ENCODE measurements around the gene PRDX1. TPM values are rescaled to one million over a fixed set of nuclear protein-coding genes. Genes with fewer than 3 reads are reported as not detected.
"Not testable (repeated sequence)": the region's sequence is repeated elsewhere in the genome, so short reads cannot be mapped to it uniquely, and the experiment has no call there.

Gene PRDX1
- total and polyA plus RNA-seq, 2 of the 4 experiments (the other 2 are of a cell fraction), result 612 to 883 TPM

- no peak overlapping the region for H2BK5ac ChIP-seq (ENCODE audit: low read depth, low read length, poor library complexity, severe bottlenecking)
- dilution Hi-C loops (cut with HindIII; ENCODE audit: low sequenced_read_pairs, unreplicated experiment), result no loop called here
These were observed 4.5 kb upstream of the PRDX1 start for GRCh38 chr1:45526135-45526644.

GRCh38 chr1:45523975-45524374 is 2.3 kb upstream of the PRDX1 start:
- intact Hi-C loops (cut with micrococcal nuclease), result loop anchor here (5.0 kb wide), 1 partner anchor 358 kb away; no protein-coding TSS in a partner anchor
- ATAC-seq (ENCODE audit: low read depth); H3K23ac ChIP-seq (ENCODE audit: low read depth, low read length); CTCF ChIA-PET; H2BK15ac ChIP-seq (ENCODE audit: low read depth, low read length); H3K27me3 ChIP-seq (ENCODE audit: control insufficient read depth, insufficient read depth, low read length); dilution Hi-C loops (cut with HindIII; ENCODE audit: low sequenced_read_pairs, unreplicated experiment); BruUV-seq (replicated peaks); H2AFZ ChIP-seq (replicated peaks; ENCODE audit: low read length, poor library complexity); H3K4ac ChIP-seq (ENCODE audit: low read depth, low read length); H3K27ac ChIP-seq (ENCODE audit: insufficient read depth, low read length); H3K9me1 ChIP-seq (ENCODE audit: insufficient read depth, low read length); H3K9ac ChIP-seq (ENCODE audit: low read depth, low read length); H3K56ac ChIP-seq (ENCODE audit: extremely low read depth, insufficient read depth, low read length); H3K4me2 ChIP-seq (ENCODE audit: low read depth, low read length); H3K18ac ChIP-seq (ENCODE audit: low read depth, low read length); H4K8ac ChIP-seq (ENCODE audit: low read depth in 2 of 2, low read length in 2 of 2); POLR2A ChIA-PET (ENCODE audit: unreplicated experiment); H3K36me3 ChIP-seq (ENCODE audit: control insufficient read depth, insufficient read depth, low read length); H4K5ac ChIP-seq (ENCODE audit: low read depth, low read length); DNase-seq; H4K91ac ChIP-seq (ENCODE audit: insufficient read depth, low read depth, low read length); H3K4me3 ChIP-seq (ENCODE audit: insufficient read depth, low read depth, low read length); H2BK20ac ChIP-seq (ENCODE audit: low read depth, low read length); H3K9me3 ChIP-seq (ENCODE audit: control insufficient read depth, insufficient read depth, low read length); in situ Hi-C loops (cut with MboI; ENCODE audit: low sequenced_read_pairs); H2AK5ac ChIP-seq (ENCODE audit: low read depth, low read length); H2AK9ac ChIP-seq (replicated peaks; ENCODE audit: low read depth, low read length, poor library complexity); H2BK5ac ChIP-seq (ENCODE audit: low read depth, low read length, poor library complexity, severe bottlenecking); H2BK120ac ChIP-seq (ENCODE audit: low read depth, low read length); H3K4me1 ChIP-seq (ENCODE audit: control insufficient read depth, insufficient read depth, low read length): not testable (repeated sequence)
- Histone ChIP-seq H3K14ac (replicated peaks; ENCODE audit: low read depth, low read length) (0 out of 2 replicates have a peak overlapping the region, but pooled peaks have one; percentile 15), H3K79me1 (ENCODE audit: low read depth in 1 of 2, low read length in 2 of 2) (peaks cover 3 to 13% of the 10 kb centered on the region in 2 experiments; a peak in 2 of 4 replicates), H4K20me1 (ENCODE audit: insufficient read depth, low read length) (peaks cover 26% of the 10 kb centered on the region)
- no CpG with 5 or more reads among the region's 10 CpGs for WGBS, 2 experiments (ENCODE audit: extremely low coverage in 2 of 2, insufficient read length in 1 of 2)

More at GRCh38 chr1:45526135-45526644, 4.5 kb upstream of the PRDX1 start:
- Histone ChIP-seq H3K4ac (ENCODE audit: low read depth, low read length) (no peak overlapping the region), H3K14ac (replicated peaks; ENCODE audit: low read depth, low read length) (no peak overlapping the region), H2BK15ac (ENCODE audit: low read depth, low read length) (no peak overlapping the region), H3K56ac (ENCODE audit: extremely low read depth, insufficient read depth, low read length) (no peak overlapping the region), H3K18ac (ENCODE audit: low read depth, low read length) (no peak overlapping the region), H3K27ac (ENCODE audit: insufficient read depth, low read length) (no peak overlapping the region), H4K20me1 (ENCODE audit: insufficient read depth, low read length) (peaks cover 4% of the 10 kb centered on the region; the same call in 1 of the 2 replicates), H4K8ac (ENCODE audit: low read depth in 2 of 2, low read length in 2 of 2) (no peak overlapping the region), H2BK120ac (ENCODE audit: low read depth, low read length) (no peak overlapping the region), H3K36me3 (ENCODE audit: control insufficient read depth, insufficient read depth, low read length) (no peaks in the 10 kb centered on the region), H3K4me3 (ENCODE audit: insufficient read depth, low read depth, low read length) (no peak overlapping the region), H3K4me1 (ENCODE audit: control insufficient read depth, insufficient read depth, low read length) (peaks cover 3% of the 10 kb centered on the region; the same call in 1 of the 2 replicates), H4K91ac (ENCODE audit: insufficient read depth, low read depth, low read length) (no peak overlapping the region), H3K4me2 (ENCODE audit: low read depth, low read length) (no peak overlapping the region), H3K27me3 (ENCODE audit: control insufficient read depth, insufficient read depth, low read length) (no peaks in the 10 kb centered on the region), H2AK5ac (ENCODE audit: low read depth, low read length) (no peak overlapping the region), H3K9ac (ENCODE audit: low read depth, low read length) (no peak overlapping the region), H2AK9ac (replicated peaks; ENCODE audit: low read depth, low read length, poor library complexity) (no peak overlapping the region), H2AFZ (replicated peaks; ENCODE audit: low read length, poor library complexity) (no peak overlapping the region), H3K79me1 (ENCODE audit: low read depth in 1 of 2, low read length in 2 of 2) (0 out of 4 replicates have a peak, but pooled peaks cover 0 to 2% of the 10 kb centered on the region in 2 experiments), H3K9me3 (ENCODE audit: control insufficient read depth, insufficient read depth, low read length) (no peaks in the 10 kb centered on the region), H4K5ac (ENCODE audit: low read depth, low read length) (no peak overlapping the region), H3K9me1 (ENCODE audit: insufficient read depth, low read length) (no peaks in the 10 kb centered on the region), H3K23ac (ENCODE audit: low read depth, low read length) (no peak overlapping the region), H2BK20ac (ENCODE audit: low read depth, low read length) (no peak overlapping the region)
- intact Hi-C loops (cut with micrococcal nuclease), result no loop called here
- POLR2A ChIA-PET (ENCODE audit: unreplicated experiment), result no interaction called here
- DNase-seq (no peak), ATAC-seq (ENCODE audit: low read depth) (no peak)
- BruUV-seq (replicated peaks), result no TSS peak
- CTCF ChIA-PET, result no interaction called here
- in situ Hi-C loops (cut with MboI; ENCODE audit: low sequenced_read_pairs), result no loop called here
- WGBS, 2 experiments (ENCODE audit: extremely low coverage in 2 of 2, insufficient read length in 1 of 2), result no CpG with 5 or more reads among the region's 1 CpG
- no peak for TF ChIP-seq FOS (IDR thresholded peaks at IDR 0.05; ENCODE audit: low read depth, low read length)
- no peak for TF ChIP-seq MAFK (IDR thresholded peaks at IDR 0.05; ENCODE audit: low read depth, low read length)
- TF ChIP-seq MAZ (IDR thresholded peaks at IDR 0.05; ENCODE audit: borderline replicate concordance, low read depth, low read length), result no peak
- no peak for TF ChIP-seq POLR2A (IDR thresholded peaks at IDR 0.05; ENCODE audit: low read depth, low read length)
- no peak for TF ChIP-seq RAD21 (IDR thresholded peaks at IDR 0.05; ENCODE audit: low read length)

Data from IMR-90 (cell line).